Fibroblast of skin of scalp (primary cell): ENCODE results near the gene C4orf51. TPM values are rescaled to one million over a fixed set of nuclear protein-coding genes. Genes with fewer than 3 reads are reported as not detected.
A peak's percentile ranks its signal among the peaks of the same experiment; 100 is the strongest.
"Not testable (repeated sequence)": the region's sequence is repeated elsewhere in the genome, so short reads cannot be mapped to it uniquely, and the experiment has no call there.

Experiments
- DNase-seq: peaks from one replicate; pipeline ENCODE4 v3.0.0-alpha.2; 2013
- polyA plus RNA-seq, 2 experiments: library from polyadenylated mRNA; unstranded; fragments of 120-200 nt; gene quantifications; one replicate each; pipeline ENCODE4 v1.2.1, GENCODE V29; 2013; ENCODE audit not compliant: insufficient read length in 2 of 2

C4orf51 gene
- not detected for polyA plus RNA-seq (2013, experiment 1 of 2; ENCODE audit: insufficient read length)
- not detected for polyA plus RNA-seq (2013, experiment 2 of 2; ENCODE audit: insufficient read length)

DNA sequence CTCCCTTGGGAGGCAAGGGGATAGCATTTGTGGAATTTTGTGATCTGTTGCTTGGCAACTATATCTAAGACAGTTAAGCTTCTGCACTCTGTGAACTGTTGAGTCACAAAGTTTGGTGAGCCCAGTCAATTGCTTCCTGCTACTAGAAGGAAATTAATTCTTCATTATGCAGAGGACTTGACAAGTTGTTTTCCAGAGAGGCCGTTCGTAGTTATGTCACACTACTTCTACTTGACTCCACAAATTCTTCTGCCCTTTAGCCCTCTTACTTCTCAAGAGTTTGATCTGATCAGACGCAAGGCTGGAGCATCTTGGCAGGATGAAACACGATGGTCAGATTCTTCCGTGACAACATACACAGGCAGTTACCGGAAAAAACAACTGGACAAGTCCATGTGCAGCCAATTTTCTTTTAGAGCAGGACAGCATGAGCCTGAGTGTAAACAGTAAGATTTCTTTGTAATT, at the start of gene C4orf51:
C4orf51 (plus strand) TSS at position 156 of the 465 bp plus-strand sequence; CDS start at position 214, 58 bp downstream.
- peak; percentile 55 for DNase-seq

DNA sequence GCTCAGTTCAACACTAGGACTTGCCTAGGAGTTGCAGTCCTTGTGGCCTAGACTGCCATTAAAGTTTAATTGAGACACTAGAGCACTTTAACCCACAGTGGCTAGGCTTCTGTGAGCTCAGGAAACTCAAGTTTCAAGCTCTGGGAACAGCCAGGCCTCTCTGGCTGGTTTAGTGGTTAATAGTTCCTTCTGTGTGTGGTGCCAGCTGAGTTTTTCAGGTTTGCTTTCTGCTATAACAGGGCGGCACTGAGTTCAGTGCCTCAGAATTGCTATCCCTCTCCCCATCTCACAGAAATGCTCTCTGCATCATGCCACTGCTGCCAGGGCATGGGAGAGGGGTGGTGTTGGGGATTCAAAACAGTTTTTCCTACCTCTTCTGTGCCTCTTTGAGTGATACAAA, 44.8 kb upstream of the C4orf51 start:
- DNase-seq: no peak

- DNase-seq: no peak
Observed at GRCh38 chr4:145635630-145636029, 44.3 kb upstream of the C4orf51 start.

- no peak for DNase-seq
Observed at GRCh38 chr4:145639186-145639698, 40.7 kb upstream of the C4orf51 start.

DNA sequence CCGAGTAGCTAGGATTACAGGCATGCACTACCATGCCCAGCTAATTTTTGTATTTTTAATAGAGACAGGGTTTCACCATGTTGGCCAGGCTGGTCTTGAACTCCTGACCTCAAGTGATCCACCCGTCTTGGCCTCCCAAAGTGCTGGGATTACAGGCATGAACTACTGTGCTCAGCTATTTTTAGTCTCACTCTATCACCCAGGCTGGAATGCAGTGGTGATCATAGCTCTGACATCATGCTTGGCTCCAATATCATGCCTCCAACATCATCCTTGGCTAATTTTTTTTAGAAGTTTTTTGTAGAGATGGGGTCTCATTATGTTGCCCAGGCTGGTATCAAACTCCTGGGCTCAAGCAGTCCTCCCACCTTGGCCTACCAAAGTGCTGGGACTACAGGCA, 39.7 kb upstream of the C4orf51 start:
- peak; percentile 71 for DNase-seq

- no peak for DNase-seq
Observed at GRCh38 chr4:145643295-145643694, 36.7 kb upstream of the C4orf51 start.

GRCh38 chr4:145644699-145645098, 35.2 kb upstream of the C4orf51 start:
- peak; percentile 30 for DNase-seq

- no peak for DNase-seq
Observed at GRCh38 chr4:145656156-145656555, 23.8 kb upstream of the C4orf51 start.

- no peak for DNase-seq
Observed at GRCh38 chr4:145660064-145660463, 19.9 kb upstream of the C4orf51 start.

DNA sequence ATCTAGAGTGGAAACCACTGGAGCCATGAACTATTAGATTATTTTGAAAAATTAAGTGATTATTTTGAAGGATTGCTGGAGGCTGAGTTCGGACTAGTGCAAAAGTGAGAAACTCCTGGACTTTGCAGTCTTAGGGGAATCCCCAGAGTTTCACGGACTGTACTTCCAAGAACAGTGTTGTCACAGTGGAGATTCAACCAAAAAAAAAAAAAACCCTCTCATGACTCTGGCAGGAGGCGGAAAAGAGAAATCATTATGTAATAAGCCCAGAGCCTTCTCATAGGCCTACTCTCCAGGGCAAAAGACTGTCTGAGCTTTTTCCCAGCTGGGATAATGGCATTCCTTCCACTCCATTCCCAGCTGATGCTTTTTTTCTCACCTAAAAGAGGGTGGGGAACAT, 16.8 kb upstream of the C4orf51 start:
- no peak for DNase-seq

GRCh38 chr4:145665773-145666172, 14.2 kb upstream of the C4orf51 start:
- peak; percentile 0 for DNase-seq

GRCh38 chr4:145670422-145670821, 9.5 kb upstream of the C4orf51 start:
- DNase-seq: no peak

DNA sequence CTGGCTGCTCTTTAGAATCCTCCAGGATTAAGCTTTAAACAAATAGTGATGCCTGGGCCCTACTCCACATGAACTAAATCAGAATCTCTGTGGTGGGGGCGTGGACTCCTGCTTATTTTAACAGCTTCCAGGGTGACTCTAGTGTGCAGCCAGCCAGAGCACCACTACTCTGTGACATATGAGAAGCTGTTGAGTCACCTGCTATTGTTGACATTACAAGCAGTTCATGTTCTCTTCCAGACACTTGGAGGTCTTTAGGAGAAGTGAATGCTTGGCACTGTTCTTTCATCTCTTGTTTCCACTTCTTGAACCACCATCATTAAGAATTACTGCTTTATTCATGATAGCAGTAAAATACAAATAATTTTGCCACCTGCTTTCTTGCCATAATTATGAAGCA, 426 bp upstream of the C4orf51 start:
- DNase-seq: peak; percentile 77

DNA sequence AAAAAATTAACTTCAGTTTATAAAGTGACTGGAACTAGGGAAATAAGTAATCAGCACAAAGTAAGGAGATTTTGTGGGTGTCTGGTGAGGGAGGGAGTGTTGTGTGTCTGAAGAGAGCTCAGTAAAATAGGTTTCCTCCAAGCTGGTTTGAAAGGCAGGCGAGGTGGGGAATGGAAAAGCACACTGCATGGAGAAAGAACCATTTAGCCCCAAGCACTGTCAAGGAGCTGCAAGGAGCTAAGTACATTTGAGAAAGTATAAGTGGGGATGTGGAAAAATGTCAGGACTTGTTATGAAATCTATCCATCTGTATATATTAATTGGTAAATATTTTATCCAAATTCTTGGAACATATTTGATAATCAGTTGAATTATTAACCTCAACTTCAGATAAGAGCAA, 956 bp downstream of the C4orf51 start:
- DNase-seq: no peak

DNA sequence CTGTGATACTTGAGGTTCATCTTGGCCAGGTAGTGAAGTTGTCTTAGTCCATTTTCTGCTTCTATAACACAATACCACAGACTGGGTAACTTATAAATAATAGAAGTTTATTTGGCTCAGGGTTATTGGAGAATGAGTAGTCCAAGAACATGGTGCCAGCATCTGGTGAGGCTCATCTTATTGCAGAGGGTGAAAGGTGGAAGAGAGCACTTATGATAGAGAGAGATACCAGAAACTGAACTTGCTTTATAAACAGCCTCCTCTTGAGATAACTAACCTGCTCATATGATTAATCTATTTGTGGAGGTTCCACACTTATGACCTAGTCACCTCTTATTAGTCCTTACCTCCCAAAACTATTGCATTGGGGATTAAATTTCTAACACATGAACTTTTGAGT, 1.6 kb downstream of the C4orf51 start:
- no peak for DNase-seq

- no peak for DNase-seq
Observed at GRCh38 chr4:145681956-145682355, 2.0 kb downstream of the C4orf51 start.

DNA sequence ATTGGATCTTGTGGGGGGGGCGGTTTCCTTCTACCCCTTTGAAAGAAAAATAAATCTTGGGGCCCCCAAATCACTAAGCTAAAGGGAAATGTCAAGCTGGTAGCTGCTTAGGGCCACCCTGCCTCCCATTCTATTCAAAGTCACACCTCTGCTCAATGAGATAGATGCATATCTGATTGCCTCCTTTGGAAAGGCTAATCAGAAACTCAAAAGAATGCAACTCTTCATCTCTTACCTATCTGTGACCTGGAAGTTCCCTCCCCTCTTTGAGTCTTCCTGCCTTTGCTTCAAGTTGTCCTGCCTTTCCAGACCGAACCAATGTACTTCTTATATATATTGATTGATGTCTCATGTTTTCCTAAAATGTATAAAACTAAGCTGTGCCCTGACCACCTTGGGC, 7.0 kb downstream of the C4orf51 start:
- no peak for DNase-seq

DNA sequence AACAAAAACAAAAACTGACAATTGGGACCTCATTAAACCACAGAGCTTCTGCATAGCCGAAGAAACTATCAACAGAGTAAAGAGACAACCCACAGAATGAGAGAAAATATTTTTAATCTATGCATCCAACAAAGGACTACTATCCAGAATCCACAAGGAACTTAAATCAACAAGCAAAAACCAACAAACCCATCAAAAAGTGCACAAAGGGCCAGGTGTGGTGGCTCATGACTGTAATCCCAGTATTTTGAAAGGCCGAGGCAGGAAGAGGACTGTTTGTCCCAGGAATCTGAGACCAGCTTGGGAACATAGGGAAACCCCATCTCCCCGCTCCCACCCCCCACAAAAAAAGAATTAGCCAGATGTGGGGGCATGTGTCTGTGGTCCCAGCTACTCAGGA, 10.7 kb downstream of the C4orf51 start:
- no peak for DNase-seq

- not testable (repeated sequence) for DNase-seq
Observed at GRCh38 chr4:145691416-145691815, 11.5 kb downstream of the C4orf51 start.

- DNase-seq: no peak
Observed at GRCh38 chr4:145694929-145695328, 15.0 kb downstream of the C4orf51 start.

GRCh38 chr4:145697332-145697731, 17.4 kb downstream of the C4orf51 start:
- no peak for DNase-seq

DNA sequence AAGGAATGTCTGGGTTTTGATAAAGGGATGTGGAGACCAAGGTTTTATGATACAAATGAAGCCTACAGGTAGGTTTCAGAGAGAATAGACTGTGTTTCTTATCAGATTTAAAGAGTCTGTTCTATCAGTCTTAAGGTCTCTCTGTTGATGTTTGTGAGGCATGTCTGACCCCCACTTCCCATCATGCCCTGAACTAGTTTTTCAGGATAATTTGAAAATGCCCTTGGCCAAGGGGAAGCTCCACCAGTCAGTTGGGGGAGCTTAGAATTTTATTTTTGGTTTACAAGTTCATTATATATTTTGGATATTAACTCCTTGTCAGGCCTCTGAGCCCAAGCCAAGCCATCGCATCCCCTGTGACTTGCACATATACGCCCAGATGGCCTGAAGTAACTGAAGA, 18.6 kb downstream of the C4orf51 start:
- DNase-seq: no peak

GRCh38 chr4:145703850-145704497, 24.0 kb downstream of the C4orf51 start:
- no peak for DNase-seq

GRCh38 chr4:145709336-145709735, 29.4 kb downstream of the C4orf51 start:
- DNase-seq: no peak

DNA sequence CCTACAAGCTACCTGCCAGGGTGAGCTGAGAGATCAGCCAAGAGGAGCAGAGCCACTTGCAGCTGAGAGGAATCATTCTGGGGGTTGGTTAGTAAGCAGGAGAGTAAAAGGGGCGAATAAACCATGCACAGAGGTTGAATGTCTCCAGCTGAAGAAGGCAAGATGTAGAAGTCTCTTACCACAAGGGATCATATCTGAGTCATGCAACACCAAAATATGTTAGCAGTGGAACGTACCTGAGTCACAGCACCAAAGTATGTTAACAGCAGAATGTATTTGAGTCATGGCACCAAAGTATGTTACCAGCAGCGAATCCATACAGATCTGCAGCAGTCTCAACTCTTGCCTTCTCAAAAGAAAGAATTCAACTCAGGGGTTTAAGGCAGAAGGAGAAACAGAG, 29.9 kb downstream of the C4orf51 start:
- peak; percentile 89 for DNase-seq
